Thoracic aorta (tissue), 2 donors: Measurements from ENCODE around the gene VSX1. TPM values are rescaled to one million over a fixed set of nuclear protein-coding genes. Genes with fewer than 3 reads are reported as not detected.

Experiments used
- ATAC-seq: fragments of 150-250 bp; one replicate; pipeline ENCODE4 v1.8.0; 2017; ENCODE audit warnings: low read depth; ENCODE audit not compliant: insufficient number of reproducible peaks, low FRiP score
- DNase-seq: peaks from one replicate; pipeline ENCODE4 v3.0.0-alpha.2; 2020; ENCODE audit warnings: low spot score
- H3K27ac ChIP-seq, 2 donors: fragments of 200-600 bp; sonication (generic); 1 replicate in 1 of 2; 2 replicates in 1 of 2; pipeline ENCODE4 v1.5.1; 2016; ENCODE audit warnings: mild to moderate bottlenecking in 2 of 2, moderate library complexity in 2 of 2
- H3K27me3 ChIP-seq: fragments of 200-600 bp; sonication (generic); replicated peaks from 2 replicates; pipeline ENCODE4 v1.6.0; 2016; ENCODE audit warnings: mild to moderate bottlenecking; ENCODE audit not compliant: insufficient read depth
- H3K36me3 ChIP-seq: fragments of 200-600 bp; sonication (generic); one replicate; pipeline ENCODE4 v1.5.1; 2016
- H3K4me1 ChIP-seq, 2 donors: fragments of 200-600 bp; sonication (generic); 1 replicate in 1 of 2; 2 replicates in 1 of 2; pipeline versions ENCODE4 v1.5.1 to v1.6.0; 2016; ENCODE audit warnings: low read depth in 2 of 2, mild to moderate bottlenecking in 1 of 2; ENCODE audit not compliant: control insufficient read depth in 1 of 2
- H3K4me3 ChIP-seq: fragments of 200-600 bp; sonication (generic); 2 replicates; pipeline ENCODE4 v1.5.1; 2016; ENCODE audit warnings: mild to moderate bottlenecking
- H3K9me3 ChIP-seq: fragments of 200-600 bp; sonication (generic); 2 replicates; pipeline ENCODE4 v1.5.1; 2016
- CTCF ChIP-seq: fragments of 200-600 bp; sonication (generic); IDR thresholded peaks from one replicate; pipeline ENCODE4 v1.5.1; 2019; ENCODE audit warnings: antibody characterized with exemption
- total RNA-seq, 2 donors: library from RNA; depleted of rRNA; stranded (reverse); fragments of >200 nt; gene quantifications; one replicate each; pipeline versions ENCODE4 v1.1.0 to v1.2.3, GENCODE V29; 2016

The VSX1 gene
- total RNA-seq, 2 donors from 2014 or later: not detected

- no peak overlapping the region for H3K4me3 ChIP-seq
- TF ChIP-seq CTCF: no peak
- H3K4me1 ChIP-seq: peaks cover 6 to 30% of the 10 kb centered on the region in 2 donors
- ATAC-seq: no peak
- no peaks in the 10 kb centered on the region for H3K9me3 ChIP-seq
- no peaks in the 10 kb centered on the region for H3K27me3 ChIP-seq
- DNase-seq: no peak
- no peak overlapping the region for H3K27ac ChIP-seq
- H3K36me3 ChIP-seq: no peaks in the 10 kb centered on the region
These were observed 20.0 kb downstream of the VSX1 start for GRCh38 chr20:25061821-25062530.

- Histone ChIP-seq H3K36me3 (no peaks in the 10 kb centered on the region), H3K27ac (no peak overlapping the region), H3K4me3 (no peak overlapping the region), H3K4me1 (peaks cover 11 to 35% of the 10 kb centered on the region in 2 donors), H3K27me3 (no peaks in the 10 kb centered on the region), H3K9me3 (no peaks in the 10 kb centered on the region)
- TF ChIP-seq CTCF: no peak
- no peak for DNase-seq
- no peak for ATAC-seq
These were observed 20.7 kb downstream of the VSX1 start for GRCh38 chr20:25061103-25061799.

- Histone ChIP-seq H3K27ac (no peak overlapping the region), H3K4me3 (no peak overlapping the region), H3K4me1 (peaks cover 22 to 37% of the 10 kb centered on the region in 2 donors), H3K27me3 (no peaks in the 10 kb centered on the region), H3K9me3 (no peaks in the 10 kb centered on the region), H3K36me3 (no peaks in the 10 kb centered on the region)
- DNase-seq (no peak), ATAC-seq (no peak)
- TF ChIP-seq CTCF: no peak
These were observed 22.0 kb downstream of the VSX1 start for GRCh38 chr20:25059866-25060465.

GRCh38 chr20:25058847-25059810, 22.8 kb downstream of the VSX1 start:
- Histone ChIP-seq H3K27me3 (no peaks in the 10 kb centered on the region), H3K4me1 (peaks cover 30 to 39% of the 10 kb centered on the region in 2 donors), H3K4me3 (peak overlapping the region; percentile 89), H3K9me3 (no peaks in the 10 kb centered on the region), H3K36me3 (no peaks in the 10 kb centered on the region), H3K27ac (peak overlapping the region; percentile 91 to 93)
- no peak for TF ChIP-seq CTCF
- ATAC-seq (no peak), DNase-seq (no peak)
